Measurements from ENCODE around the gene GALK2. TPM values are rescaled to one million over a fixed set of nuclear protein-coding genes. Genes with fewer than 3 reads are reported as not detected.
A peak's percentile ranks its signal among the peaks of the same experiment; 100 is the strongest.

GALK2 gene
- total RNA-seq, 1 experiment from 2014 or later, result 13.7 TPM

GRCh38 chr15:49331951-49332350 is 161.9 kb downstream of the GALK2 start:
- peak overlapping the region; percentile 51 for H2AK5ac ChIP-seq (ENCODE audit: insufficient read length, low read length)
- H2BK12ac ChIP-seq (ENCODE audit: insufficient read length, low read depth, low read length), result peak overlapping the region; percentile 82
- H2AFZ ChIP-seq (ENCODE audit: low read length), result no peak overlapping the region
- H3K9me3 ChIP-seq (ENCODE audit: control insufficient read depth, low read depth, low read length), result no peaks in the 10 kb centered on the region
- peaks cover 2% of the 10 kb centered on the region; the same call in 1 of the 2 replicates for H3K4me1 ChIP-seq (ENCODE audit: insufficient read depth, low read length)
- Mint-ChIP-seq H3K27me3 (ENCODE audit: low read depth) (no peaks in the 10 kb centered on the region), H3K27ac (peak overlapping the region; percentile 15 to 37 (median 16); a peak in 4 of 7 replicates), H3K4me1 (peaks cover 31 to 43% of the 10 kb centered on the region in 2 experiments), H3K9me3 (no peaks in the 10 kb centered on the region), H3K36me3 (ENCODE audit: insufficient read depth in 1 of 3, low read depth in 3 of 3) (no peaks in the 10 kb centered on the region; a peak in 2 of 7 replicates), H3K4me3 (no peak overlapping the region)
- no peak overlapping the region for H2BK15ac ChIP-seq (ENCODE audit: low read depth, low read length)
- no peak overlapping the region for H4K8ac ChIP-seq (replicated peaks; ENCODE audit: insufficient read length, low read depth, low read length)
- H3K79me1 ChIP-seq (ENCODE audit: insufficient read depth, low read depth, low read length, poor library complexity, severe bottlenecking), result no peaks in the 10 kb centered on the region
- no peak overlapping the region for H3K27ac ChIP-seq (ENCODE audit: insufficient read length, low read depth, low read length)
- no peaks in the 10 kb centered on the region for H3K27me3 ChIP-seq (ENCODE audit: insufficient read depth, low read length)
- WGBS (ENCODE audit: extremely low coverage, insufficient read length, low lambda C conversion rate), result no CpG with 5 or more reads among the region's 3 CpGs
- no peak overlapping the region for H3K4me2 ChIP-seq (ENCODE audit: insufficient read depth, insufficient read length, low read length)
- H3T11ph ChIP-seq (ENCODE audit: low read length), result no peak overlapping the region
- H4K20me1 ChIP-seq (ENCODE audit: control insufficient read depth, insufficient read depth, insufficient read length), result no peaks in the 10 kb centered on the region
- H2BK20ac ChIP-seq (ENCODE audit: low read depth, low read length, poor library complexity, severe bottlenecking), result no peak overlapping the region
- no peaks in the 10 kb centered on the region for H3K79me2 ChIP-seq (ENCODE audit: insufficient read depth, low read length)
- no peak overlapping the region for H3K18ac ChIP-seq (ENCODE audit: insufficient read length, low read depth, low read length)
- H2BK120ac ChIP-seq (ENCODE audit: low read depth, low read length, poor library complexity, severe bottlenecking), result no peak overlapping the region
- H3K23ac ChIP-seq (ENCODE audit: insufficient read length, low read depth, low read length), result no peak overlapping the region
- H2BK5ac ChIP-seq (ENCODE audit: insufficient read length, low read length), result peak overlapping the region; percentile 58
- H3K4ac ChIP-seq (ENCODE audit: low read depth, low read length), result no peak overlapping the region
- H3K56ac ChIP-seq (ENCODE audit: insufficient read length, low read depth, low read length), result no peak overlapping the region
- H3K14ac ChIP-seq (ENCODE audit: insufficient read depth, low read length), result no peak overlapping the region
- no peak overlapping the region for H4K91ac ChIP-seq (ENCODE audit: insufficient read length, low read depth, low read length)
- no peak overlapping the region for H3K9ac ChIP-seq (ENCODE audit: extremely low read depth, insufficient read length, low read length)
- H3K23me2 ChIP-seq (ENCODE audit: insufficient read length, low read depth, low read length, poor library complexity, severe bottlenecking), result no peaks in the 10 kb centered on the region
- no peak for TF ChIP-seq CTCF (conservative IDR thresholded peaks at IDR 0.05)
- DNase-seq, result no peak
- H4K5ac ChIP-seq (ENCODE audit: insufficient read length, low read depth, low read length), result peak overlapping the region; percentile 36
